Body of pancreas (tissue), 4 donors: Measurements from ENCODE around the gene DUSP12.

Experiments
- POLR2A ChIP-seq, 3 donors: fragments of 450-650 bp; IDR thresholded peaks; one replicate each; pipeline ENCODE4 v1.6.1; 2016; ENCODE audit warnings: antibody characterized with exemption in 3 of 3, mild to moderate bottlenecking in 2 of 3
- TF ChIP-seq, protein P1 (sequence below), 7 experiments: fragments of 450-650 bp in 4 of 7; fragments of 200-600 bp in 3 of 7; sonication (generic) in 3 of 7; IDR thresholded peaks; one replicate each; pipeline ENCODE4 v1.5.1; 2016 to 2019; ENCODE audit warnings: antibody characterized with exemption in 7 of 7

GRCh38 chr1:161720422-161720821 is 29.2 kb upstream of the DUSP12 start:
- TF ChIP-seq, protein P1, sequence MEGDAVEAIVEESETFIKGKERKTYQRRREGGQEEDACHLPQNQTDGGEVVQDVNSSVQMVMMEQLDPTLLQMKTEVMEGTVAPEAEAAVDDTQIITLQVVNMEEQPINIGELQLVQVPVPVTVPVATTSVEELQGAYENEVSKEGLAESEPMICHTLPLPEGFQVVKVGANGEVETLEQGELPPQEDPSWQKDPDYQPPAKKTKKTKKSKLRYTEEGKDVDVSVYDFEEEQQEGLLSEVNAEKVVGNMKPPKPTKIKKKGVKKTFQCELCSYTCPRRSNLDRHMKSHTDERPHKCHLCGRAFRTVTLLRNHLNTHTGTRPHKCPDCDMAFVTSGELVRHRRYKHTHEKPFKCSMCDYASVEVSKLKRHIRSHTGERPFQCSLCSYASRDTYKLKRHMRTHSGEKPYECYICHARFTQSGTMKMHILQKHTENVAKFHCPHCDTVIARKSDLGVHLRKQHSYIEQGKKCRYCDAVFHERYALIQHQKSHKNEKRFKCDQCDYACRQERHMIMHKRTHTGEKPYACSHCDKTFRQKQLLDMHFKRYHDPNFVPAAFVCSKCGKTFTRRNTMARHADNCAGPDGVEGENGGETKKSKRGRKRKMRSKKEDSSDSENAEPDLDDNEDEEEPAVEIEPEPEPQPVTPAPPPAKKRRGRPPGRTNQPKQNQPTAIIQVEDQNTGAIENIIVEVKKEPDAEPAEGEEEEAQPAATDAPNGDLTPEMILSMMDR (IDR thresholded peaks at IDR 0.05): no peak
- TF ChIP-seq POLR2A (IDR thresholded peaks at IDR 0.05): no peak
